ENCODE measurements around the gene RNF11. TPM values are rescaled to one million over a fixed set of nuclear protein-coding genes. Genes with fewer than 3 reads are reported as not detected.

Gene RNF11
- total RNA-seq, 2 donors from 2014 or later, result 69.6 to 109 TPM

GRCh38 chr1:51285055-51285454, 49.0 kb downstream of the RNF11 start:
- ATAC-seq, result no peak
- DNase-seq, result no peak
- intact Hi-C loops (cut with DNase I, micrococcal nuclease), result no loop called here

DNA sequence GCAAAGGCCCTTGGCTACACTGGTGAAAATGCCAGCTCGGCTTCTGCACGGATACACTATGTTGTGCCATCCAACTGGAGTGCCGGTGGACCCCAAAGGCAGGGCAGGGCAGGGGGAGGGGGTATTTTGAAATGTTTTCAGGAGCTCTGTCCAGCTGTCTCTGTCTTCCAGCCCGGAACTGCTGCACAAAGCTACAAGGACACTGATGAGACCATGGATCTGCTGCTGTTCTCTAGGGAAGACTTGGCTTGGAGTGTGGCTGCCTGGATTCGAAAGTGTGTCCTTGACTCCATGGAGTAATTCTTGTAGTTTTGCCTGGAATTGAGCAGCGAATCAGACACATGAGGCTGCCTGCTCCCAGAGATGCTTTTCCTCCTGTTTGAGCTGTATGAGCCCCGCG, 51.9 kb downstream of the RNF11 start:
- intact Hi-C loops (cut with DNase I, micrococcal nuclease), result no loop called here
- DNase-seq (no peak), ATAC-seq (no peak)

GRCh38 chr1:51288578-51288977, 52.5 kb downstream of the RNF11 start:
- DNase-seq (no peak), ATAC-seq (no peak)
- intact Hi-C loops (cut with DNase I, micrococcal nuclease), result no loop called here

- ATAC-seq (no peak), DNase-seq (no peak)
- intact Hi-C loops (cut with DNase I, micrococcal nuclease), result loop anchor here in 1 of 2 donors (10.0 kb wide), 1 partner anchor 95 kb away; no protein-coding TSS in a partner anchor
Observed at GRCh38 chr1:51289676-51290488, 53.8 kb downstream of the RNF11 start.

GRCh38 chr1:51290489-51290847, 54.4 kb downstream of the RNF11 start:
- intact Hi-C loops (cut with DNase I, micrococcal nuclease), result loop anchor here in 1 of 2 donors (10.0 kb wide), 1 partner anchor 96 kb away; no protein-coding TSS in a partner anchor
- DNase-seq, result no peak
- ATAC-seq, result no peak

DNA sequence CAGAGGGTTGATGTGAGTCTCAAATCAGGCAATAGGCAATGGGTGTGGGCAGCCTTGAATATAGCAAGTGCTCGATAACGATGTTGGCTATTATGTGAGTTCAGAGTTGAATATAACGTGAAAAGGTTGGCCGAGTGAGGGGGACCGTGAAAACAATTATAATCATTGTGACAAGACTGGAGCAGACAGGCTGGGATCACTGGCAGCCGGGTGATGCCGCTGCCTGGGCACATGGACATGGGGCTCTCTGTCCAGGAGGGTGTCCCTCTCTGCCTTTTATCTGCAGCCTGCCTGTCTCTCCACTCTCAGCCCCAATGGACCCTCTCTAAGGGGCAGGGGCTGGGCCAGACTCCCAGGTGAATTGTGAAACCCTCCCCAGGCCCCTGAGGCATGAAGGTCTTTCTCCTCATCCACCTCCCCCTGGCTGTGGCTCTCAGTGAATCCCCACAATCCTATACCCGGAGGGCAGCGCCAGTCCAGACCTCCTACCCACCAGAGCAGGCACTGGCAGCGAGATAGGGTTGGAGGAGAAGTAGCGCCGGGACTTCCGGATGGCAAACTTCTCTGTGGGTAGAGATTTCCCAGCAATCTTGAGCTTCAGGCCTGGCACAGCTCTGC, 57.9 kb downstream of the RNF11 start:
- intact Hi-C loops (cut with DNase I, micrococcal nuclease), result loop anchor here in 1 of 2 donors (10.0 kb wide), 1 partner anchor 99 kb away; no protein-coding TSS in a partner anchor
- no peak for DNase-seq
- ATAC-seq, result no peak

DNA sequence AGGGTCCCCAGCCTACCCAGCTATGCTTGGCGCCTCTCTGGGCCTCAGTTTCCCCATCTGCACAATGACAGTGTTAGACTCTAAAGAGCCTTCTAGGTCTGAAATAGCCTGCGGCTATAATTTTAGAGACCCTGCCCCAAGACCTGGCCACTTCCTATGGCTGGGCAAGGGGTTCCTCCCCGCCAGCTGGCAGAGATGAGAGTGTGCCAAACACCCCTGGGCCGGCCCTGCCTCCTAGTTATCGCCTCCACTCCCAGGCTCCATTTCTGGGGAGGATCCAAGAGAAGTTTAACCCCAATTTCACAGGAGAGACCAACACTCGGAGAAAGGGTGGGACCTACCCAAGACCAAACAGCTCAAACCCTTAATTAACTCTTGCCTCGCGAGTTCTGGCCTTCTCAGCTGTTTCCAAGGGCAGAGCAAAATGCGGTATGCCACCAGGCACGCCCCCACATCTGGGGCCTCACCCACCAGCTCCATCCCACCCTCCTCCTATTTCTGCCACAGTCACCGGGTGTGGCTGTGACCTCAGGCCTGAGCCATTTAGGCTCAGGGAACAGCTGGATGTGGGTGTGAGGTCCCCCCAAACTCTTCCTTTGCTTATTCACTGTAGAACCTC, 58.6 kb downstream of the RNF11 start:
- no peak for DNase-seq

GRCh38 chr1:51295926-51296325, 59.9 kb downstream of the RNF11 start:
- no peak for ATAC-seq
- DNase-seq, result no peak
- intact Hi-C loops (cut with DNase I, micrococcal nuclease), result loop anchor here in 1 of 2 donors (10.0 kb wide), 1 partner anchor 101 kb away; no protein-coding TSS in a partner anchor

More for the DNA sequence above, 58.6 kb downstream of the RNF11 start:
- no peak for ATAC-seq
- intact Hi-C loops (cut with DNase I, micrococcal nuclease), result loop anchor here in 1 of 2 donors (10.0 kb wide), 1 partner anchor 100 kb away; no protein-coding TSS in a partner anchor

- DNase-seq, result peak; percentile 85 to 88
- intact Hi-C loops (cut with DNase I, micrococcal nuclease), result loop anchor here in 1 of 2 donors (10.0 kb wide), 1 partner anchor 102 kb away; no protein-coding TSS in a partner anchor
- ATAC-seq, result peak; percentile 89
Observed at GRCh38 chr1:51296383-51297357, 60.6 kb downstream of the RNF11 start.

DNA sequence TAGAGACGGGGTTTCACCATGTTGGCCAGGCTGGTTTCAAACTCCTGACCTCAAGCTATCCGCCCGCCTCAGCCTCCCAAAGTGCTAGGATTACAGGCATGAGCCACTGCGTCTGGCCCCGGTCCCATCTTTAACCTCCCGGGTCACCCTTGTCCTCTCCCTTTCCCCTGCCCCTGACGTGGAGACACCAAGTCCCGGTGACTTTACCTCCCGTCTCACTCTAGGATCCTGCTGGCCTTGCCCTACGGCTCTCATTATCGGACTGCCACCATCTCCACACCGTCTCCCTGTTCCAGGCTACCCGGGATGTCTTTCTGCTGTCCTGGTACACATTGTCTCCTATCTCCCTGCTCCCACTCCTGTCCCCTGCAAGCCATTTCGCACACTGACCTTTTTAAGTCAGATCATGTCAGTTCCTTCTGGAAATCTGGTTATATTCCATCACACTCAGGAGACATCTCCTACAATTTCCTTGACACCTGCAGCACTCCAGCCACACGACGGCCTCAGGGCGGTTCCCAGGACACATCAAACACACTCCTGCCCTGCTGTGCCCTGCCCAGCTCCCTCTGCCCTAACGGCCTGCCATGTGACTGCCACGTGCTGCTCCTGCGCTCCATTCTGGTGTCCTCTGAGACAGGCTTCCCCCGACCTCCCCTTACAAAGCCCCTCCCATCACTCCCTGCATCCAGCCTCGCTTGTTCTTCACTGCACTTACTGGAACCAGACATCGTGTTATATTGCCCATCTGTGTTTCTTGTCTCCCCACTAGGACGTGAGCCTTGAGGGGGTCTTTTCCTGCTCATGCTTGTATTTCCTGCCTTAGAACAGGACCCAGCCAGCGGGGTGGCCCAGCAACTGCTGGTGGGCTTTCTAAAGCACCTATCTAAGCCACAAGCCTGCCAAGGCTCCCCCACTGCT, 61.6 kb downstream of the RNF11 start:
- DNase-seq (peak; percentile 55 to 74), ATAC-seq (peak; percentile 78)
- intact Hi-C loops (cut with DNase I, micrococcal nuclease), result loop anchor here in 1 of 2 donors (10.0 kb wide), 1 partner anchor 103 kb away; no protein-coding TSS in a partner anchor

- intact Hi-C loops (cut with DNase I, micrococcal nuclease), result loop anchor here in 1 of 2 donors (10.0 kb wide), 1 partner anchor 104 kb away; no protein-coding TSS in a partner anchor
- no peak for DNase-seq
- no peak for ATAC-seq
Observed at GRCh38 chr1:51298322-51298705, 62.2 kb downstream of the RNF11 start.

DNA sequence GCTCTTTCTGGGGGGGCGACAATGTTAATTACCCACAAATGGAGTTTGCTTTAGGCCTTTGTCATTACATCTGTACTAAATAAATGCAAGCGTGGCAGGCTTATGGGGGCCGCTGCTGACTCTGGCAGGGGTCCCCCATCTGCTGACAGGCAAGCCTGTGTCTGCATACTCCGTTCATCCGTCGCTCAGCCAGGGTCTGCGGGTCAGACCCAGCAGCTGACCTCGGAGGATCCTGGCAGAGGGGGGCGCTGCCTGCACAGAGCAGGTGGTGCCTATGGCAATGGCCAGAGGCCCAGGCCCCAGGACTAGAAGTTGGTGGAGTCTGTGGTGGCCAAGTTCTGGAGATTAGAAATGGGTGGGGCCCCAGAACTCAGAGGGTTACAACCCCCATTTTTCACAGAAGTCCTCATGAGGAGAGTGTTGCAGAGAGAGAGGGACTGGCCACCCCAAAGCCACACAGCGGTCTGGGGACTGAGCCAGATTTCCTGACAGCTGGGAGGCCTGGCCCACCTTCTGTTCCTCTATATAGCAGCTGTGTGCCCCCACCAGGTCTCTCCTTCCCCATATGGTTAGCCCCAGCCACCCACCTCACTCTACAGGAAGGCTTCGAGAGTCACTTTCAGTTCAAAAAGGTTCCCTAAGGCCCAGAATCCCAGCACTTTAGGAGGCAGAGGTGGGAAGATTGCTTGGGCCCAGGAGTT, 63.3 kb downstream of the RNF11 start:
- ATAC-seq (no peak), DNase-seq (no peak)
- intact Hi-C loops (cut with DNase I, micrococcal nuclease), result loop anchor here in 1 of 2 donors (10.0 kb wide), 1 partner anchor 105 kb away; no protein-coding TSS in a partner anchor

GRCh38 chr1:51299981-51300670, 64.1 kb downstream of the RNF11 start:
- intact Hi-C loops (cut with DNase I, micrococcal nuclease), result loop anchor here in 1 of 2 donors (10.0 kb wide), 1 partner anchor 105 kb away; no protein-coding TSS in a partner anchor
- no peak for DNase-seq
- ATAC-seq, result no peak

GRCh38 chr1:51301152-51301843, 65.2 kb downstream of the RNF11 start:
- no peak for DNase-seq
- intact Hi-C loops (cut with DNase I, micrococcal nuclease), result no loop called here
- ATAC-seq, result no peak

GRCh38 chr1:51301844-51302162, 65.7 kb downstream of the RNF11 start:
- DNase-seq (no peak), ATAC-seq (no peak)
- intact Hi-C loops (cut with DNase I, micrococcal nuclease), result no loop called here

GRCh38 chr1:51302270-51302669, 66.2 kb downstream of the RNF11 start:
- DNase-seq (no peak), ATAC-seq (no peak)
- intact Hi-C loops (cut with DNase I, micrococcal nuclease), result no loop called here

Measured in left colon (tissue), 2 donors.